Measurements from ENCODE around the gene GAP43. TPM values are rescaled to one million over a fixed set of nuclear protein-coding genes. Genes with fewer than 3 reads are reported as not detected.
A peak's percentile ranks its signal among the peaks of the same experiment; 100 is the strongest.

GAP43 gene
- total and polyA plus RNA-seq, 5 donors = 0.37 to 1.0 (median 0.68) TPM; not detected in 1

DNA sequence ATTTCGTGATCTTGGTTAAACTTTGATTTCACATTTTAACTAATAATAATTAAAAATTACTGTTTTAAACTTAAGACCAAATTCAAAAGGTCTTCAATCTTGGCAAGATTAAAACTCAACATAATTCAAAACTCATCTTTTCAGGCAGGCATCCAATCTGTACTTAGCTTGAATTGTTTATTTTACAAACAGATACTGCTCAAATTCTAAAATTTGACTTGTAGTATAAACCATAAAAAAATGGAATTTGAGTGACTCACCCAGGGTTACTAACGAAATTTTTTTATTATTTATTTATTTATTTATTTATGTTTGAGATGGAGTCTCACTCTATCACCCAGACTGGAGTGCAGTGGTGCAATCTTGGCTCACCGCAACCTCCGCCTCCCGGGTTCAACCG, 64.4 kb downstream of the GAP43 start:
- Histone ChIP-seq H3K4me1 (ENCODE audit: control insufficient read depth, insufficient read depth, low read length) (no peaks in the 10 kb centered on the region), H3K27me3 (ENCODE audit: control insufficient read depth, insufficient read depth) (no peaks in the 10 kb centered on the region), H3K4me3 (ENCODE audit: low read length) (no peak overlapping the region), H3K27ac (ENCODE audit: low read length) (no peak overlapping the region), H3K9me3 (ENCODE audit: control insufficient read depth, low read length) (no peaks in the 10 kb centered on the region)
- 93% methylated on average over 6 of the region's 6 CpGs for WGBS
- intact Hi-C loops (cut with DNase I) = no loop called here
- DNase-seq (no peak), ATAC-seq (no peak)

GRCh38 chr3:115688418-115688817, 65.1 kb downstream of the GAP43 start:
- no peak overlapping the region for H3K4me3 ChIP-seq (ENCODE audit: low read length)
- intact Hi-C loops (cut with DNase I) = no loop called here
- H3K27me3 ChIP-seq (ENCODE audit: control insufficient read depth, insufficient read depth) = no peaks in the 10 kb centered on the region
- H3K9me3 ChIP-seq (ENCODE audit: control insufficient read depth, low read length) = no peaks in the 10 kb centered on the region
- ATAC-seq (no peak), DNase-seq (no peak)
- H3K4me1 ChIP-seq (ENCODE audit: control insufficient read depth, insufficient read depth, low read length) = no peaks in the 10 kb centered on the region
- H3K27ac ChIP-seq (ENCODE audit: low read length) = no peak overlapping the region
- WGBS = 92% methylated on average over 7 of the region's 7 CpGs

GRCh38 chr3:115689928-115690327, 66.6 kb downstream of the GAP43 start:
- ATAC-seq (no peak), DNase-seq (no peak)
- H3K27ac ChIP-seq (ENCODE audit: low read length) = no peak overlapping the region
- no peaks in the 10 kb centered on the region for H3K4me1 ChIP-seq (ENCODE audit: control insufficient read depth, insufficient read depth, low read length)
- no peaks in the 10 kb centered on the region for H3K27me3 ChIP-seq (ENCODE audit: control insufficient read depth, insufficient read depth)
- no peaks in the 10 kb centered on the region for H3K9me3 ChIP-seq (ENCODE audit: control insufficient read depth, low read length)
- H3K4me3 ChIP-seq (ENCODE audit: low read length) = no peak overlapping the region
- 96% methylated on average over 5 of the region's 5 CpGs for WGBS
- intact Hi-C loops (cut with DNase I) = loop anchor here in 1 of 4 donors (5.0 kb wide), 1 partner anchor 473 kb away; no protein-coding TSS in a partner anchor

- DNase-seq = no peak
- ATAC-seq = no peak
- no peaks in the 10 kb centered on the region for H3K4me1 ChIP-seq (ENCODE audit: control insufficient read depth, insufficient read depth, low read length)
- H3K27me3 ChIP-seq (ENCODE audit: control insufficient read depth, insufficient read depth) = no peaks in the 10 kb centered on the region
- H3K4me3 ChIP-seq (ENCODE audit: low read length) = no peak overlapping the region
- no peaks in the 10 kb centered on the region for H3K9me3 ChIP-seq (ENCODE audit: control insufficient read depth, low read length)
- 63% methylated on average over 4 of the region's 4 CpGs for WGBS
- intact Hi-C loops (cut with DNase I) = loop anchor here (2.0 to 5.0 kb wide), 3 partner anchors 473 to 475 kb away; no protein-coding TSS in a partner anchor
- H3K27ac ChIP-seq (ENCODE audit: low read length) = no peak overlapping the region
Measured at GRCh38 chr3:115691964-115692363, 68.7 kb downstream of the GAP43 start.

GRCh38 chr3:115692887-115693524, 69.7 kb downstream of the GAP43 start:
- Histone ChIP-seq H3K4me3 (ENCODE audit: low read length) (no peak overlapping the region), H3K27ac (ENCODE audit: low read length) (no peak overlapping the region), H3K27me3 (ENCODE audit: control insufficient read depth, insufficient read depth) (no peaks in the 10 kb centered on the region), H3K4me1 (ENCODE audit: control insufficient read depth, insufficient read depth, low read length) (no peaks in the 10 kb centered on the region), H3K9me3 (ENCODE audit: control insufficient read depth, low read length) (no peaks in the 10 kb centered on the region)
- peak; percentile 60 to 80 (median 66) for DNase-seq
- ATAC-seq = peak; percentile 96
- WGBS = 18% methylated on average over 8 of the region's 8 CpGs
- intact Hi-C loops (cut with DNase I) = loop anchor here (2.0 to 5.0 kb wide), 3 partner anchors 474 to 476 kb away; no protein-coding TSS in a partner anchor

GRCh38 chr3:115693868-115694267, 70.6 kb downstream of the GAP43 start:
- WGBS = 69% methylated on average over 9 of the region's 9 CpGs

DNA sequence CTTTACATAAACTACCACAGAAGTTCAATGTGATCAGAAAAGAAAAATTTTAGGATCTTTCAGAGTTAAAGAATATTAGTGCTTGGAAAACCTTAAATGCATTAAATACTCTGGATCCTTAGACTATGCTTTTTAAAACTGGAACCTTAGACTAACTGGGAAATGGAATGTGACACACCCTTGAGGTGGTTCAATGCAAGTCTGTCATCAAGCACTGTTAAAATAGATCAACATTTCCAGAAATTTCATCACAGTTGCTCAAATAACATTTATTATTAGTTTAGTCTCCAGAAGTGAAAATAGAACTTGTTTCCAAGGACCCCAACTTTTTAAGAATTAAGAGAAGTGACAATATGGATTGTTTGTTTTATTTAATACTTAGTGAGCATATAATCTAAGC, 71.8 kb downstream of the GAP43 start:
- Histone ChIP-seq H3K4me1 (ENCODE audit: control insufficient read depth, insufficient read depth, low read length) (no peaks in the 10 kb centered on the region), H3K4me3 (ENCODE audit: low read length) (no peak overlapping the region), H3K9me3 (ENCODE audit: control insufficient read depth, low read length) (no peaks in the 10 kb centered on the region), H3K27ac (ENCODE audit: low read length) (no peak overlapping the region), H3K27me3 (ENCODE audit: control insufficient read depth, insufficient read depth) (no peaks in the 10 kb centered on the region)
- DNase-seq = no peak
- intact Hi-C loops (cut with DNase I) = no loop called here
- ATAC-seq = no peak

More at GRCh38 chr3:115693868-115694267, 70.6 kb downstream of the GAP43 start:
- H3K27ac ChIP-seq (ENCODE audit: low read length) = no peak overlapping the region
- H3K4me3 ChIP-seq (ENCODE audit: low read length) = no peak overlapping the region
- DNase-seq (no peak), ATAC-seq (no peak)
- intact Hi-C loops (cut with DNase I) = loop anchor here (2.0 to 5.0 kb wide), 3 partner anchors 475 to 477 kb away; no protein-coding TSS in a partner anchor
- no peaks in the 10 kb centered on the region for H3K9me3 ChIP-seq (ENCODE audit: control insufficient read depth, low read length)
- H3K27me3 ChIP-seq (ENCODE audit: control insufficient read depth, insufficient read depth) = no peaks in the 10 kb centered on the region
- H3K4me1 ChIP-seq (ENCODE audit: control insufficient read depth, insufficient read depth, low read length) = no peaks in the 10 kb centered on the region

- no peak for ATAC-seq
- intact Hi-C loops (cut with DNase I) = no loop called here
- H3K27ac ChIP-seq (ENCODE audit: low read length) = no peak overlapping the region
- DNase-seq = no peak
- H3K4me3 ChIP-seq (ENCODE audit: low read length) = no peak overlapping the region
- 89% methylated on average over 7 of the region's 7 CpGs for WGBS
- no peaks in the 10 kb centered on the region for H3K9me3 ChIP-seq (ENCODE audit: control insufficient read depth, low read length)
- no peaks in the 10 kb centered on the region for H3K27me3 ChIP-seq (ENCODE audit: control insufficient read depth, insufficient read depth)
- H3K4me1 ChIP-seq (ENCODE audit: control insufficient read depth, insufficient read depth, low read length) = no peaks in the 10 kb centered on the region
Measured at GRCh38 chr3:115697263-115698053, 74.1 kb downstream of the GAP43 start.

DNA sequence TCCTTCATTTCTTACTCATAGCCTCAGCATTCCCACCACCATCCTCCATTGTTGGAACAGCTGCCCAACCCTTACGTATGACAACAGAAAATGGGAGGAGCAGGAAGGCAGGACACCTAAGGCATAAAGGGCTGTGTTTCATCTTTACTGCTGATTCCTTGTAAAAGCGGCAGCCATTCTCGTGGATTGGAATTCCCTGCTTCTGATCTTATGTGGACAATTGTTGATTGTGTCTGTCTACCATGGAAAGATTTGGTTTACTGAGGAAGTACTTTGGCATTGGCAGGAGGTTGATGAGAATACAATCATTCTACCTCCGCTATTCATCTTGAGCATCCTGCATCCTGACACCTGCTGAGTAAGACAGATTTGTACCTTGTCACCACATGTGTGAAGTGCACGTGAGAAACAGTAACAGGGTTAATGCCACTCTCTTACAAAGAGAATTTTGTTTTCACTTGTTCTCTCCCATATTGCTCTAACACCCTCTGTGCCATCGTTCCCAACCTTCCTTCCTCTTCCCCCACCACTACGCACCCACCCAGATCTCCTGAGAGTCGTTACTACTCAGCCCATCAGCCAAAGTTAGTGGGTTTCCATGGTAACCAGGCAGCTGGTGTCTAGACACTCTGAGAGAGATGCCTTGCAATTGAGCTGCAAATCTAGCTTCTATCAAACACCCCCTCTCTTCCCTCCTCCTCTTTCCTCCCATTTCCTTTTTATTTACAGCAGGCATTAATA, 75.7 kb downstream of the GAP43 start:
- ATAC-seq (no peak), DNase-seq (no peak)
- intact Hi-C loops (cut with DNase I) = no loop called here
- Histone ChIP-seq H3K27me3 (ENCODE audit: control insufficient read depth, insufficient read depth) (no peaks in the 10 kb centered on the region), H3K4me1 (ENCODE audit: control insufficient read depth, insufficient read depth, low read length) (no peaks in the 10 kb centered on the region), H3K27ac (ENCODE audit: low read length) (no peak overlapping the region), H3K4me3 (ENCODE audit: low read length) (no peak overlapping the region), H3K9me3 (ENCODE audit: control insufficient read depth, low read length) (no peaks in the 10 kb centered on the region)
- 68% methylated on average over 8 of the region's 8 CpGs for WGBS

DNA sequence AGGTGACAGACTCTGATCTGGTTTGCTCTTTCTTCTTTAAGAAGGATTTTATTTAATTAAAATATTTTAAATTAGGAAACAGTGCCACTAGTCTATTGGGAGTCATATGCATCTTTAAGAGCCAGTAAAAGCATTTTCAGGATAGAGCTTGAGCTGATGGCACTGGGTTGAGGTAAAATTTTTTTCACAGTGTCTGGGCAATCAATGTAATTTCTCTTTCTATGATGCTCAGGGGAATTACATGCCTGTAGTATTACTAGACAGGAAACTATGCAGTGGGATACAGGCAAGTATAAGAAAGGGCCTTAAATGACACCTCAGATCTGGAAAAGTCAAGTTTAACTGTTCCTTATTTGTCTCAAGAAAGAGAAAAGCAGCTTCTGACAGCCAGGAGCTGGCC, 76.4 kb downstream of the GAP43 start:
- ATAC-seq = no peak
- intact Hi-C loops (cut with DNase I) = no loop called here
- no peak overlapping the region for H3K27ac ChIP-seq (ENCODE audit: low read length)

GRCh38 chr3:115702598-115702997, 79.3 kb downstream of the GAP43 start:
- 95% methylated on average over 2 of the region's 2 CpGs for WGBS
- ATAC-seq (no peak), DNase-seq (no peak)
- no peak overlapping the region for H3K4me3 ChIP-seq (ENCODE audit: low read length)
- H3K4me1 ChIP-seq (ENCODE audit: control insufficient read depth, insufficient read depth, low read length) = no peaks in the 10 kb centered on the region
- intact Hi-C loops (cut with DNase I) = no loop called here
- no peaks in the 10 kb centered on the region for H3K27me3 ChIP-seq (ENCODE audit: control insufficient read depth, insufficient read depth)
- H3K9me3 ChIP-seq (ENCODE audit: control insufficient read depth, low read length) = no peaks in the 10 kb centered on the region
- H3K27ac ChIP-seq (ENCODE audit: low read length) = no peak overlapping the region

More for the DNA sequence above, 76.4 kb downstream of the GAP43 start:
- Histone ChIP-seq H3K4me3 (ENCODE audit: low read length) (no peak overlapping the region), H3K4me1 (ENCODE audit: control insufficient read depth, insufficient read depth, low read length) (no peaks in the 10 kb centered on the region), H3K9me3 (ENCODE audit: control insufficient read depth, low read length) (no peaks in the 10 kb centered on the region), H3K27me3 (ENCODE audit: control insufficient read depth, insufficient read depth) (no peaks in the 10 kb centered on the region)
- DNase-seq = no peak
